ENCODE results near the gene AQP4. TPM values are rescaled to one million over a fixed set of nuclear protein-coding genes. Genes with fewer than 3 reads are reported as not detected.

AQP4 gene
- total RNA-seq (2021; ENCODE audit: unreplicated experiment) (not detected), Bru-seq, nascent RNA (not detected), BruChase-seq, experiment 1, labeled RNA remaining after a 2-hour chase (not detected), BruChase-seq, experiment 2, labeled RNA remaining after a 6-hour chase (percentile 7 among the genes with signal in this experiment)
- polyA plus RNA-seq (2012; ENCODE audit: insufficient read length), result not detected
- long read RNA-seq, result 0 reads

DNA sequence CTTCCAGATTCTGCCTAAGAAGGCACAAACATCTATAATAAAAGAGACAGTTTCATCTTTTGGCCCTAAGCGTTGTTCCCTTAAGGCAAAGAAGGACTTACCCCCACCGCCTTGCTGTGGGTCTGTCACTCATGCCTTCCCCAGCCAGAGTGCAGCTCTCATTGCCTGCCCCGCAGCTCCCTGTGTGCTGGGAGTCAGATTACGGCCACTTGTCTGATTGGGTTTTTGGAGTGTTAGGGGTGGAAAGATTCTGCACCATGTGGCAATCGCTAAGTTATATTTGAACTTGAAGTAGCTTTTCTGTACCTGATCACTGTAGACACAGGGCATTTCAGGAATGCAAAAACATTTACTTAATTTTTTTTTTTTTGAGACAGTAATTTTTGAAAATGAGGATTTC lies at the start of gene AQP4:
TSS of gene AQP4 (minus strand) at position 151 of the 400 bp plus-strand sequence. CDS start at position 133, 18 bp downstream.
- no peak within 1 kb of the TSS for H3K27ac ChIP-seq (ENCODE audit: low read length)
- intact Hi-C loops (cut with micrococcal nuclease; ENCODE audit: unreplicated experiment), result no loop called here
- no peak within 1 kb of the TSS for H3K4me3 ChIP-seq (ENCODE audit: low read depth in 2 of 2, low read length in 2 of 2)
- ChIA-PET CTCF (no interaction called here), POLR2A (no interaction called here)
- TF ChIP-seq CTCF (IDR thresholded peaks at IDR 0.05) (no peak), SIN3A (IDR thresholded peaks at IDR 0.05; ENCODE audit: borderline replicate concordance, insufficient read depth, low read depth, low read length) (no peak), TCF7L2 (IDR thresholded peaks at IDR 0.05; ENCODE audit: low read depth, low read length) (no peak), POLR2AphosphoS5 (IDR thresholded peaks at IDR 0.05; ENCODE audit: low read depth, low read length) (no peak)
- TF ChIP-seq, protein P1, sequence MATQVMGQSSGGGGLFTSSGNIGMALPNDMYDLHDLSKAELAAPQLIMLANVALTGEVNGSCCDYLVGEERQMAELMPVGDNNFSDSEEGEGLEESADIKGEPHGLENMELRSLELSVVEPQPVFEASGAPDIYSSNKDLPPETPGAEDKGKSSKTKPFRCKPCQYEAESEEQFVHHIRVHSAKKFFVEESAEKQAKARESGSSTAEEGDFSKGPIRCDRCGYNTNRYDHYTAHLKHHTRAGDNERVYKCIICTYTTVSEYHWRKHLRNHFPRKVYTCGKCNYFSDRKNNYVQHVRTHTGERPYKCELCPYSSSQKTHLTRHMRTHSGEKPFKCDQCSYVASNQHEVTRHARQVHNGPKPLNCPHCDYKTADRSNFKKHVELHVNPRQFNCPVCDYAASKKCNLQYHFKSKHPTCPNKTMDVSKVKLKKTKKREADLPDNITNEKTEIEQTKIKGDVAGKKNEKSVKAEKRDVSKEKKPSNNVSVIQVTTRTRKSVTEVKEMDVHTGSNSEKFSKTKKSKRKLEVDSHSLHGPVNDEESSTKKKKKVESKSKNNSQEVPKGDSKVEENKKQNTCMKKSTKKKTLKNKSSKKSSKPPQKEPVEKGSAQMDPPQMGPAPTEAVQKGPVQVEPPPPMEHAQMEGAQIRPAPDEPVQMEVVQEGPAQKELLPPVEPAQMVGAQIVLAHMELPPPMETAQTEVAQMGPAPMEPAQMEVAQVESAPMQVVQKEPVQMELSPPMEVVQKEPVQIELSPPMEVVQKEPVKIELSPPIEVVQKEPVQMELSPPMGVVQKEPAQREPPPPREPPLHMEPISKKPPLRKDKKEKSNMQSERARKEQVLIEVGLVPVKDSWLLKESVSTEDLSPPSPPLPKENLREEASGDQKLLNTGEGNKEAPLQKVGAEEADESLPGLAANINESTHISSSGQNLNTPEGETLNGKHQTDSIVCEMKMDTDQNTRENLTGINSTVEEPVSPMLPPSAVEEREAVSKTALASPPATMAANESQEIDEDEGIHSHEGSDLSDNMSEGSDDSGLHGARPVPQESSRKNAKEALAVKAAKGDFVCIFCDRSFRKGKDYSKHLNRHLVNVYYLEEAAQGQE (IDR thresholded peaks at IDR 0.05; ENCODE audit: insufficient read depth in 1 of 2, low read depth in 2 of 2, low read length in 1 of 2), result no peak
- peaks cover 33% of the 10 kb centered on the region for H3K27me3 ChIP-seq (ENCODE audit: control insufficient read depth, insufficient read depth, low read length)
- DNase-seq (ENCODE audit: low read depth, low spot score) (no peak), ATAC-seq (no peak)
- no peaks in the 10 kb centered on the region for H3K36me3 ChIP-seq (ENCODE audit: control insufficient read depth, insufficient read depth, low read length)
- in situ Hi-C loops (cut with HindIII; ENCODE audit: low pct_unique_long_range_greater_than_20kb, low sequenced_read_pairs), result no loop called here
- BruUV-seq (replicated peaks), result no TSS peak
- H3K9me3 ChIP-seq (ENCODE audit: control insufficient read depth, insufficient read depth, low read depth, low read length), result no peaks in the 10 kb centered on the region
- H3K4me1 ChIP-seq (ENCODE audit: control insufficient read depth, insufficient read depth, low read length), result no peaks in the 10 kb centered on the region

DNA sequence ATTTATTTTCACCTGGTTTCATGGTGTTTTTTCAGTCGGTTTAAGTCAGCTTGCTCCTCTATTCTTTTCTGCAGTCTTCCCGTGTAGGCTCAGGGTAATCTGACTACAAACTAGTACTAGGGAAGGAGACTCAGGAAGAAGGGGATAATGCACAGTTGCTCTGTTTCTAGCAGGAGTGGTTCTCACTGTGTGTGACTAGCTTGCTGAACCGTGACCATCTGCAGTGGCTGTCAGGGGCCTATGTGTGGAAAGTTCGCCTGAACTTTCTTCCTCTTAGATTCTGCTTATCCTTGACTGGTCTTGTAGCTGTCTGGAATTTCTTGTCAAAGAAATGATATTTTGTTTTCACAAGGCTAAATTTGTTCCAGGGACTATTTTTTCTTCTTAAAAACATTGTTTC lies 46.3 kb upstream of the AQP4 start:
- in situ Hi-C loops (cut with HindIII; ENCODE audit: low pct_unique_long_range_greater_than_20kb, low sequenced_read_pairs), result no loop called here
- TF ChIP-seq, protein P1 (IDR thresholded peaks at IDR 0.05; ENCODE audit: insufficient read depth in 1 of 2, low read depth in 2 of 2, low read length in 1 of 2), result no peak
- TF ChIP-seq TCF7L2 (IDR thresholded peaks at IDR 0.05; ENCODE audit: low read depth, low read length) (no peak), POLR2AphosphoS5 (IDR thresholded peaks at IDR 0.05; ENCODE audit: low read depth, low read length) (no peak), CTCF (IDR thresholded peaks at IDR 0.05) (no peak), SIN3A (IDR thresholded peaks at IDR 0.05; ENCODE audit: borderline replicate concordance, insufficient read depth, low read depth, low read length) (no peak)
- DNase-seq (ENCODE audit: low read depth, low spot score) (no peak), ATAC-seq (no peak)
- intact Hi-C loops (cut with micrococcal nuclease; ENCODE audit: unreplicated experiment), result no loop called here
- CTCF ChIA-PET, result no interaction called here
- H3K4me3 ChIP-seq (ENCODE audit: low read depth in 2 of 2, low read length in 2 of 2), result no peak overlapping the region
- no peaks in the 10 kb centered on the region for H3K4me1 ChIP-seq (ENCODE audit: control insufficient read depth, insufficient read depth, low read length)
- no peaks in the 10 kb centered on the region for H3K36me3 ChIP-seq (ENCODE audit: control insufficient read depth, insufficient read depth, low read length)
- no peaks in the 10 kb centered on the region; the same call in 1 of the 2 replicates for H3K27me3 ChIP-seq (ENCODE audit: control insufficient read depth, insufficient read depth, low read length)
- no peak overlapping the region for H3K27ac ChIP-seq (ENCODE audit: low read length)
- no peaks in the 10 kb centered on the region for H3K9me3 ChIP-seq (ENCODE audit: control insufficient read depth, insufficient read depth, low read depth, low read length)
- no TSS peak for BruUV-seq (replicated peaks)
- POLR2A ChIA-PET, result no interaction called here

Measured in Panc1 (cell line).